H1 (cell line): ENCODE data around the gene ORC5. TPM values are rescaled to one million over a fixed set of nuclear protein-coding genes. Genes with fewer than 3 reads are reported as not detected.

ENCODE experiments used
- CTCF ChIA-PET: fragments of 300-600 bp; sonication (Branson Sonifier 250); formaldehyde crosslinking; loops from one replicate; lab custom pipeline; 2021; ENCODE audit not compliant: partially characterized antibody; lab: Charles Lee
- POLR2A ChIA-PET: fragments of 300-600 bp; sonication (Branson Sonifier 250); formaldehyde crosslinking; loops from one replicate; lab custom pipeline; 2021; ENCODE audit warnings: inconsistent platforms; ENCODE audit not compliant: partially characterized antibody; lab: Charles Lee
- DNase-seq, 2 experiments: peaks; one replicate each; pipeline versions ENCODE4 v3.0.0 to v3.0.0-alpha.2; 2010 to 2022; ENCODE audit warnings: low spot score in 2 of 2, low read depth in 1 of 2, mixed read lengths in 1 of 2
- FAIRE-seq: peaks from 2 replicates; lab custom pipeline; 2011; peaks lifted over from hg19 to GRCh38; lab: Jason Lieb, UNC
- H2AFZ ChIP-seq: 2 replicates; pipeline ENCODE4 v1.8.1; 2012; ENCODE audit warnings: low read length, inconsistent platforms
- H2AK5ac ChIP-seq: 2 replicates; pipeline ENCODE4 v1.6.1; 2013; ENCODE audit warnings: low read depth, low read length
- H2BK120ac ChIP-seq: replicated peaks from 2 replicates; pipeline ENCODE3; 2013; ENCODE audit warnings: low read depth, low read length, inconsistent platforms
- H2BK12ac ChIP-seq: 2 replicates; pipeline ENCODE4 v1.6.1; 2013; ENCODE audit warnings: low read depth, low read length
- H2BK15ac ChIP-seq: 2 replicates; pipeline ENCODE4 v1.6.1; 2013; ENCODE audit warnings: low read length
- H2BK20ac ChIP-seq: 2 replicates; pipeline ENCODE4 v1.6.1; 2013; ENCODE audit warnings: low read length
- H2BK5ac ChIP-seq: 2 replicates; pipeline ENCODE4 v1.6.1; 2013; ENCODE audit warnings: low read depth, low read length
- H3K14ac ChIP-seq: 2 replicates; pipeline ENCODE4 v1.6.1; 2013; ENCODE audit warnings: inconsistent platforms; ENCODE audit not compliant: insufficient read length
- H3K18ac ChIP-seq: 2 replicates; pipeline ENCODE4 v1.6.1; 2013; ENCODE audit warnings: low read length; ENCODE audit errors: extremely low read depth
- H3K23ac ChIP-seq: 2 replicates; pipeline ENCODE4 v1.6.1; 2013; ENCODE audit warnings: inconsistent platforms; ENCODE audit not compliant: insufficient read length
- H3K23me2 ChIP-seq: 2 replicates; pipeline ENCODE4 v1.6.1; 2013; ENCODE audit warnings: low read depth, low read length
- H3K27ac ChIP-seq: 2 replicates; pipeline ENCODE4 v1.6.1; 2011; ENCODE audit warnings: low read depth, low read length, inconsistent platforms
- H3K27me3 ChIP-seq, 4 experiments: replicated peaks in 1 of 4; 1 replicate in 1 of 4; 2 replicates in 3 of 4; pipeline versions ENCODE4 v1.6.1 to v1.8.1; 2011 to 2013; ENCODE audit warnings: low read length in 3 of 4, mild to moderate bottlenecking in 3 of 4, inconsistent platforms in 2 of 4, mixed read lengths in 2 of 4, moderate library complexity in 1 of 4; ENCODE audit not compliant: control insufficient read depth in 3 of 4, insufficient read depth in 3 of 4; ENCODE audit errors: extremely low read depth in 1 of 4
- H3K36me3 ChIP-seq, 4 experiments: 2 replicates each; pipeline versions ENCODE4 v1.6.1 to v1.8.1; 2011 to 2013; ENCODE audit warnings: mild to moderate bottlenecking in 4 of 4, low read length in 3 of 4, moderate library complexity in 2 of 4, control low read depth in 1 of 4, inconsistent platforms in 1 of 4; ENCODE audit not compliant: insufficient read depth in 4 of 4, control insufficient read depth in 2 of 4
- H3K4ac ChIP-seq: replicated peaks from 2 replicates; pipeline ENCODE3; 2013; ENCODE audit warnings: low read length, low read depth, mixed read lengths, inconsistent platforms; ENCODE audit not compliant: insufficient read length
- H3K4me1 ChIP-seq, 4 experiments: replicated peaks in 1 of 4; 1 replicate in 1 of 4; 2 replicates in 3 of 4; pipeline versions ENCODE4 v1.6.1 to v1.8.1; 2011 to 2013; ENCODE audit warnings: low read length in 3 of 4, inconsistent platforms in 2 of 4, mixed read lengths in 1 of 4; ENCODE audit not compliant: insufficient read depth in 4 of 4, control insufficient read depth in 3 of 4
- H3K4me2 ChIP-seq, 2 experiments: 2 replicates each; pipeline versions ENCODE4 v1.6.1 to v1.8.1; 2011 to 2013; ENCODE audit warnings: low read depth in 2 of 2, low read length in 2 of 2, control low read depth in 1 of 2, inconsistent platforms in 1 of 2, mild to moderate bottlenecking in 1 of 2; ENCODE audit not compliant: insufficient read depth in 1 of 2
- H3K4me3 ChIP-seq, 4 experiments: fragments of 200-600, 300-600 bp in 1 of 4; sonication (generic), shearing (Covaris generic), sonication (Bioruptor Twin) in 1 of 4; 2 replicates each; pipeline versions ENCODE4 v1.5.1 to v1.8.1; 2011 to 2016; ENCODE audit warnings: low read length in 4 of 4, low read depth in 3 of 4, control low read depth in 2 of 4, inconsistent platforms in 2 of 4, mild to moderate bottlenecking in 2 of 4, mixed read lengths in 1 of 4, moderate library complexity in 1 of 4; ENCODE audit not compliant: insufficient read depth in 2 of 4; ENCODE audit errors: extremely low read depth in 1 of 4
- H3K56ac ChIP-seq: replicated peaks from 2 replicates; pipeline ENCODE3; 2013; ENCODE audit warnings: low read depth, mild to moderate bottlenecking, mixed read lengths, low read length, inconsistent platforms; ENCODE audit not compliant: insufficient read length
- H3K79me1 ChIP-seq: 2 replicates; pipeline ENCODE4 v1.6.1; 2013; ENCODE audit warnings: low read depth, low read length, control low read depth
- H3K79me2 ChIP-seq, 2 experiments: 2 replicates each; pipeline versions ENCODE4 v1.6.1 to v1.8.1; 2012 to 2013; ENCODE audit warnings: low read length in 2 of 2, mild to moderate bottlenecking in 2 of 2, inconsistent platforms in 1 of 2; ENCODE audit not compliant: insufficient read depth in 2 of 2, control insufficient read depth in 1 of 2
- H3K9ac ChIP-seq, 4 experiments: replicated peaks in 1 of 4; 1 replicate in 1 of 4; 2 replicates in 3 of 4; pipeline versions ENCODE4 v1.6.1 to v1.8.1; 2011 to 2013; ENCODE audit warnings: low read depth in 3 of 4, low read length in 3 of 4, control low read depth in 2 of 4, mild to moderate bottlenecking in 2 of 4, moderate library complexity in 2 of 4, inconsistent platforms in 1 of 4; ENCODE audit errors: extremely low read depth in 1 of 4
- H3K9me3 ChIP-seq, 2 experiments: 2 replicates each; pipeline versions ENCODE4 v1.6.1 to v1.8.1; 2012 to 2013; ENCODE audit warnings: mild to moderate bottlenecking in 2 of 2, moderate library complexity in 2 of 2, control low read depth in 1 of 2, inconsistent platforms in 1 of 2, low read depth in 1 of 2, low read length in 1 of 2, mixed read lengths in 1 of 2; ENCODE audit not compliant: insufficient read depth in 2 of 2
- H4K20me1 ChIP-seq, 2 experiments: replicated peaks in 1 of 2; 2 replicates each; pipeline versions ENCODE3 to v1.8.1; 2011 to 2013; ENCODE audit warnings: inconsistent platforms in 2 of 2, low read length in 2 of 2, mild to moderate bottlenecking in 1 of 2; ENCODE audit not compliant: insufficient read depth in 2 of 2, control insufficient read depth in 1 of 2
- H4K5ac ChIP-seq: 2 replicates; pipeline ENCODE4 v1.6.1; 2013; ENCODE audit warnings: low read length, low read depth, mixed read lengths, inconsistent platforms; ENCODE audit not compliant: insufficient read length
- H4K8ac ChIP-seq: 2 replicates; pipeline ENCODE4 v1.8.0; 2013; ENCODE audit warnings: mild to moderate bottlenecking, moderate library complexity, low read length, inconsistent platforms; ENCODE audit not compliant: insufficient read depth; ENCODE audit errors: extremely low read depth
- H4K91ac ChIP-seq: replicated peaks from 2 replicates; pipeline ENCODE3; 2013; ENCODE audit warnings: low read length, mixed read lengths, inconsistent platforms; ENCODE audit not compliant: insufficient read length
- ASH2L ChIP-seq: fragments of 200-600, 300-600 bp; sonication (generic); IDR thresholded peaks from one replicate; pipeline ENCODE4 v1.7.1; 2017; ENCODE audit warnings: low read length
- BCL11A ChIP-seq, 2 experiments: IDR thresholded peaks; one replicate each; pipeline ENCODE4 v1.6.1; 2011; ENCODE audit warnings: low read depth in 2 of 2, low read length in 2 of 2, mild to moderate bottlenecking in 2 of 2
- CBX8 ChIP-seq: fragments of 300-800, 300-1000 bp; sonication (generic); IDR thresholded peaks from 2 replicates; pipeline ENCODE4 v1.7.1; 2016; ENCODE audit warnings: low read depth, low read length, borderline replicate concordance
- CREB1 ChIP-seq: IDR thresholded peaks from 2 replicates; pipeline ENCODE4 v1.6.1; 2012; ENCODE audit warnings: inconsistent platforms
- E2F6 ChIP-seq: IDR thresholded peaks from 2 replicates; pipeline ENCODE4 v1.6.1; 2012; ENCODE audit warnings: inconsistent platforms
- EGR1 ChIP-seq: IDR thresholded peaks from 2 replicates; pipeline ENCODE4 v1.6.1; 2011; ENCODE audit warnings: low read depth, low read length, borderline replicate concordance
- EP300 ChIP-seq, 2 experiments: IDR thresholded peaks; 1 replicate in 1 of 2; 2 replicates in 1 of 2; pipeline ENCODE4 v1.6.1; 2011 to 2012; ENCODE audit warnings: low read depth in 2 of 2, low read length in 2 of 2, mild to moderate bottlenecking in 2 of 2, borderline replicate concordance in 1 of 2, inconsistent platforms in 1 of 2, moderate library complexity in 1 of 2
- KDM4A ChIP-seq: IDR thresholded peaks from one replicate; pipeline ENCODE4 v1.7.1; 2012; ENCODE audit warnings: low read depth, mild to moderate bottlenecking, moderate library complexity, low read length, inconsistent platforms; ENCODE audit not compliant: severe bottlenecking
- POLR2AphosphoS5 ChIP-seq: IDR thresholded peaks from 2 replicates; pipeline ENCODE4 v1.6.1; 2011; ENCODE audit warnings: low read depth, low read length
- RBBP5 ChIP-seq: IDR thresholded peaks from 2 replicates; pipeline ENCODE4 v1.7.1; 2012; ENCODE audit warnings: low read depth, mild to moderate bottlenecking, inconsistent platforms, low read length, moderate library complexity, borderline replicate concordance
- SIX5 ChIP-seq: IDR thresholded peaks from 2 replicates; pipeline ENCODE4 v1.6.1; 2011; ENCODE audit warnings: mild to moderate bottlenecking, low read depth, low read length
- SUZ12 ChIP-seq: fragments of 200-600 bp; sonication (generic); IDR thresholded peaks from 2 replicates; pipeline ENCODE4 v1.6.1; 2012; ENCODE audit warnings: mild to moderate bottlenecking, inconsistent platforms, low read length, moderate library complexity, mixed read lengths
- TCF12 ChIP-seq: IDR thresholded peaks from 2 replicates; pipeline ENCODE4 v1.6.1; 2011; ENCODE audit warnings: low read depth, mild to moderate bottlenecking, low read length
- YY1 ChIP-seq: IDR thresholded peaks from 2 replicates; pipeline ENCODE4 v1.6.1; 2011; ENCODE audit warnings: low read depth, mild to moderate bottlenecking, low read length
- WGBS, 2 experiments: shearing (Covaris generic) in 1 of 2; methylation state at CpG; one replicate each; pipeline versions ENCODE4 v1.1.6 to v1.1.7; 2013 to 2015; ENCODE audit warnings: low lambda C conversion rate in 2 of 2, mixed read lengths in 2 of 2, inconsistent platforms in 1 of 2, low coverage in 1 of 2, missing lambda C conversion rate in 1 of 2; ENCODE audit not compliant: insufficient replicate concordance in 2 of 2, insufficient coverage in 1 of 2, insufficient read length in 1 of 2; ENCODE audit errors: extremely low coverage in 1 of 2, missing lambda C conversion rate in 1 of 2; 5-methylcytosine and 5-hydroxymethylcytosine counted together
- polyA plus RNA-seq, 7 experiments: library from polyadenylated mRNA; depleted of rRNA in 3 of 7; stranded (reverse) in 5 of 7; unstranded in 2 of 7; fragments of >200 nt in 5 of 7; fragments of 200-250 nt in 2 of 7; gene quantifications; 1 replicate in 5 of 7; 2 replicates in 1 of 7; 4 replicates in 1 of 7; pipeline versions ENCODE4 v1.2.1 to v1.2.3, GENCODE V29; 2011 to 2013; ENCODE audit warnings: missing spikeins in 2 of 7, mixed read lengths in 2 of 7
- total RNA-seq: library from RNA; stranded (reverse); fragmentation: NEBNext Ultra II Directional; extraction: Animal tissue kit (Norgen Biotek cat#: 25700); gene quantifications from 2 replicates; pipeline ENCODE4 v1.2.1, GENCODE V29; 2021

The ORC5 gene
- total and polyA plus RNA-seq, 2 of the 8 experiments (the other 6 are each of a cell fraction or from before 2014, with no cell fraction given): 7.7 to 19.9 TPM

- Histone ChIP-seq H2AK5ac (no peak overlapping the region), H3K4ac (no peak overlapping the region), H3K23ac (no peak overlapping the region), H4K8ac (no peak overlapping the region), H3K9me3 (peaks cover 9 to 11% of the 10 kb centered on the region in 2 experiments), H3K36me3 (peaks cover 2 to 67% (median 34%) of the 10 kb centered on the region in 4 experiments; a peak in 7 of 8 replicates), H3K23me2 (no peaks in the 10 kb centered on the region), H2BK12ac (no peak overlapping the region), H3K56ac (no peak overlapping the region), H3K4me3 (no peak overlapping the region), H4K5ac (no peak overlapping the region), H3K79me2 (no peaks in the 10 kb centered on the region), H4K91ac (no peak overlapping the region), H2BK15ac (no peak overlapping the region), H2BK5ac (no peak overlapping the region), H4K20me1 (peaks cover 0 to 2% of the 10 kb centered on the region in 2 experiments), H3K27ac (no peak overlapping the region), H2BK120ac (no peak overlapping the region), H3K14ac (no peak overlapping the region), H3K18ac (no peak overlapping the region), H3K27me3 (no peaks in the 10 kb centered on the region), H3K79me1 (no peaks in the 10 kb centered on the region), H3K4me2 (no peak overlapping the region), H2BK20ac (no peak overlapping the region), H3K9ac (no peak overlapping the region), H2AFZ (no peak overlapping the region), H3K4me1 (no peaks in the 10 kb centered on the region)
- ChIA-PET CTCF (no interaction called here), POLR2A (no interaction called here)
- DNase-seq (no peak), FAIRE-seq (no peak)
- 80% methylated on average over 3 of the region's 3 CpGs; no CpG with 5 or more reads in 1 of the 2 experiments for WGBS, 2 experiments
- TF ChIP-seq SUZ12 (no peak), EGR1 (no peak), TCF12 (no peak), CREB1 (no peak), ASH2L (no peak), KDM4A (no peak), RBBP5 (no peak), E2F6 (no peak), CBX8 (no peak), BCL11A (IDR thresholded peaks at IDR 0.05; ENCODE audit: low read depth in 2 of 2, low read length in 2 of 2) (no peak), EP300 (IDR thresholded peaks at IDR 0.05; ENCODE audit: borderline replicate concordance in 1 of 2, low read depth in 2 of 2, low read length in 2 of 2) (no peak), YY1 (no peak), SIX5 (no peak), POLR2AphosphoS5 (no peak)
These were observed 22.5 kb downstream of the ORC5 start for GRCh38 chr7:104185346-104185745.
